SU-DHL-6 (cell line): ENCODE data around the gene FSTL4.

ENCODE experiments used
- H2AFZ ChIP-seq: fragments of 200-600 bp; sonication (generic); 2 replicates; pipeline ENCODE4 v1.6.1; 2014; ENCODE audit warnings: low read depth, mild to moderate bottlenecking, moderate library complexity, mixed read lengths, antibody characterized with exemption, low read length; ENCODE audit not compliant: severe bottlenecking
- H3F3A ChIP-seq: fragments of 200-600 bp; shearing (Covaris generic); 2 replicates; pipeline ENCODE4 v1.6.0; 2016; ENCODE audit warnings: antibody characterized with exemption, mild to moderate bottlenecking; ENCODE audit not compliant: insufficient read depth
- H3K27ac ChIP-seq: fragments of 200-600 bp; sonication (generic); 2 replicates; pipeline ENCODE4 v1.5.1; 2016; ENCODE audit warnings: low read depth, mild to moderate bottlenecking, low read length, moderate library complexity, mixed read lengths
- H3K27me3 ChIP-seq: fragments of 200-600 bp; sonication (generic), shearing (Covaris generic); 2 replicates; pipeline ENCODE4 v1.6.0; 2014; ENCODE audit warnings: mild to moderate bottlenecking, low read length
- H3K36me3 ChIP-seq: fragments of 200-600 bp; sonication (generic); 2 replicates; pipeline ENCODE4 v1.6.1; 2014; ENCODE audit warnings: mild to moderate bottlenecking, low read length, mixed read lengths
- H3K4me2 ChIP-seq: fragments of 300-600, 200-600 bp; shearing (Covaris generic), sonication (generic); 2 replicates; pipeline ENCODE4 v1.6.0; 2014; ENCODE audit warnings: low read length, low read depth, mild to moderate bottlenecking; ENCODE audit not compliant: poor library complexity, severe bottlenecking
- H3K4me3 ChIP-seq: fragments of 200-600 bp; sonication (generic); 2 replicates; pipeline ENCODE4 v1.5.1; 2014; ENCODE audit warnings: antibody characterized with exemption, low read length, mild to moderate bottlenecking, mixed read lengths; ENCODE audit not compliant: insufficient read depth, poor library complexity, severe bottlenecking
- H3K79me2 ChIP-seq: fragments of 200-600 bp; sonication (generic); 2 replicates; pipeline ENCODE4 v1.6.1; 2014; ENCODE audit warnings: mild to moderate bottlenecking, low read length, moderate library complexity; ENCODE audit not compliant: insufficient read depth
- H3K9ac ChIP-seq: fragments of 200-600 bp; sonication (generic); 2 replicates; pipeline ENCODE4 v1.7.0; 2014; ENCODE audit warnings: mild to moderate bottlenecking, low read length
- H3K9me2 ChIP-seq: fragments of 200-600 bp; sonication (generic); replicated peaks from 2 replicates; pipeline ENCODE4 v1.6.1; 2014; ENCODE audit warnings: low read length; ENCODE audit not compliant: insufficient read depth
- H3K9me3 ChIP-seq: fragments of 200-600 bp; sonication (generic); 2 replicates; pipeline ENCODE4 v1.6.1; 2014; ENCODE audit warnings: low read length, mixed read lengths; ENCODE audit not compliant: insufficient read depth
- H4K20me1 ChIP-seq: fragments of 200-600 bp; sonication (generic); 2 replicates; pipeline ENCODE4 v1.6.1; 2014; ENCODE audit warnings: low read depth, mild to moderate bottlenecking, antibody characterized with exemption, low read length, moderate library complexity, mixed read lengths
- CTCF ChIP-seq: fragments of 200-600 bp; sonication (generic); IDR thresholded peaks from one replicate; pipeline ENCODE4 v1.5.1; 2017; ENCODE audit warnings: antibody characterized with exemption, mild to moderate bottlenecking, low read length, moderate library complexity; ENCODE audit not compliant: insufficient read depth, poor library complexity, severe bottlenecking
- EZH2phosphoT487 ChIP-seq: fragments of 200-600 bp; sonication (generic), shearing (Covaris generic); conservative IDR thresholded peaks from 2 replicates; pipeline ENCODE4 v1.6.1; 2018; ENCODE audit warnings: mild to moderate bottlenecking, antibody characterized with exemption, low read length, moderate library complexity, mixed read lengths

FSTL4 gene

GRCh38 chr5:133269691-133270090 lies 342.6 kb downstream of the FSTL4 start:
- H3K79me2 ChIP-seq: no peaks in the 10 kb centered on the region
- no peak overlapping the region for H2AFZ ChIP-seq
- no peaks in the 10 kb centered on the region for H4K20me1 ChIP-seq
- H3K36me3 ChIP-seq: no peaks in the 10 kb centered on the region
- no peak overlapping the region for H3K4me2 ChIP-seq
- no peaks in the 10 kb centered on the region for H3K27me3 ChIP-seq
- H3K9ac ChIP-seq: no peak overlapping the region
- no peaks in the 10 kb centered on the region for H3F3A ChIP-seq
- H3K9me3 ChIP-seq: no peaks in the 10 kb centered on the region
- no peak overlapping the region for H3K27ac ChIP-seq
- no peaks in the 10 kb centered on the region for H3K9me2 ChIP-seq
- TF ChIP-seq CTCF (no peak), EZH2phosphoT487 (no peak)
- H3K4me3 ChIP-seq: no peak overlapping the region

- Histone ChIP-seq H3K4me3 (no peak overlapping the region), H3K27me3 (no peaks in the 10 kb centered on the region), H3F3A (no peaks in the 10 kb centered on the region), H3K9me2 (no peaks in the 10 kb centered on the region), H3K4me2 (no peak overlapping the region), H3K36me3 (no peaks in the 10 kb centered on the region), H2AFZ (no peak overlapping the region), H3K79me2 (no peaks in the 10 kb centered on the region), H4K20me1 (no peaks in the 10 kb centered on the region), H3K27ac (no peak overlapping the region), H3K9ac (no peak overlapping the region), H3K9me3 (no peaks in the 10 kb centered on the region)
- TF ChIP-seq CTCF (no peak), EZH2phosphoT487 (no peak)
Observed at GRCh38 chr5:133267601-133268000, 344.7 kb downstream of the FSTL4 start.

- no peak for TF ChIP-seq EZH2phosphoT487
- no peak for TF ChIP-seq CTCF
- Histone ChIP-seq H3K27me3 (no peaks in the 10 kb centered on the region), H2AFZ (no peak overlapping the region), H3K4me2 (no peak overlapping the region), H3K4me3 (no peak overlapping the region), H3K27ac (no peak overlapping the region), H3K9me2 (no peaks in the 10 kb centered on the region), H3F3A (no peaks in the 10 kb centered on the region), H4K20me1 (no peaks in the 10 kb centered on the region), H3K9ac (no peak overlapping the region), H3K79me2 (no peaks in the 10 kb centered on the region), H3K9me3 (no peaks in the 10 kb centered on the region), H3K36me3 (no peaks in the 10 kb centered on the region)
Observed at GRCh38 chr5:133266966-133267365, 345.4 kb downstream of the FSTL4 start.

GRCh38 chr5:133266527-133266878 lies 345.8 kb downstream of the FSTL4 start:
- Histone ChIP-seq H2AFZ (no peak overlapping the region), H4K20me1 (no peaks in the 10 kb centered on the region), H3K9me2 (no peaks in the 10 kb centered on the region), H3K9me3 (no peaks in the 10 kb centered on the region), H3K4me2 (no peak overlapping the region), H3K4me3 (no peak overlapping the region), H3K36me3 (no peaks in the 10 kb centered on the region), H3K9ac (no peak overlapping the region), H3K27me3 (no peaks in the 10 kb centered on the region), H3K27ac (no peak overlapping the region), H3F3A (no peaks in the 10 kb centered on the region), H3K79me2 (no peaks in the 10 kb centered on the region)
- TF ChIP-seq CTCF: no peak
